ENCODE results near the gene HECTD4.

DNA sequence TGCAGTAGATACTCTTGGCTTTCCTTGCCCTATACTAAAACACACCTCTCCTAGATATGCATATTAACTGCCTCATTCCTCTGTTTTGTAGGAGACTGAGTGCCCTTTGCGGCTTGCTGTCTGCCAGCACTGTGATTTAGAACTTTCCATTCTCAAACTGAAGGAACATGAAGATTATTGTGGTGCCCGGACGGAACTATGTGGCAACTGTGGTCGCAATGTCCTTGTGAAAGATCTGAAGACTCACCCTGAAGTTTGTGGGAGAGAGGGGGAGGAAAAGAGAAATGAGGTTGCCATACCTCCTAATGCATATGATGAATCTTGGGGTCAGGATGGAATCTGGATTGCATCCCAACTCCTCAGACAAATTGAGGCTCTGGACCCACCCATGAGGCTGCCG is 241.5 kb downstream of the HECTD4 start:
- TF ChIP-seq, protein P1, sequence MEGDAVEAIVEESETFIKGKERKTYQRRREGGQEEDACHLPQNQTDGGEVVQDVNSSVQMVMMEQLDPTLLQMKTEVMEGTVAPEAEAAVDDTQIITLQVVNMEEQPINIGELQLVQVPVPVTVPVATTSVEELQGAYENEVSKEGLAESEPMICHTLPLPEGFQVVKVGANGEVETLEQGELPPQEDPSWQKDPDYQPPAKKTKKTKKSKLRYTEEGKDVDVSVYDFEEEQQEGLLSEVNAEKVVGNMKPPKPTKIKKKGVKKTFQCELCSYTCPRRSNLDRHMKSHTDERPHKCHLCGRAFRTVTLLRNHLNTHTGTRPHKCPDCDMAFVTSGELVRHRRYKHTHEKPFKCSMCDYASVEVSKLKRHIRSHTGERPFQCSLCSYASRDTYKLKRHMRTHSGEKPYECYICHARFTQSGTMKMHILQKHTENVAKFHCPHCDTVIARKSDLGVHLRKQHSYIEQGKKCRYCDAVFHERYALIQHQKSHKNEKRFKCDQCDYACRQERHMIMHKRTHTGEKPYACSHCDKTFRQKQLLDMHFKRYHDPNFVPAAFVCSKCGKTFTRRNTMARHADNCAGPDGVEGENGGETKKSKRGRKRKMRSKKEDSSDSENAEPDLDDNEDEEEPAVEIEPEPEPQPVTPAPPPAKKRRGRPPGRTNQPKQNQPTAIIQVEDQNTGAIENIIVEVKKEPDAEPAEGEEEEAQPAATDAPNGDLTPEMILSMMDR (conservative IDR thresholded peaks at IDR 0.05): no peak
- TF ChIP-seq EZH2 (IDR thresholded peaks at IDR 0.05; ENCODE audit: low read depth): no peak

Data from PC-9 (cell line).